Osteoblast (primary cell): ENCODE results near the gene B4GALT1. TPM values are rescaled to one million over a fixed set of nuclear protein-coding genes. Genes with fewer than 3 reads are reported as not detected.

Experiments
- DNase-seq: peaks from one replicate; pipeline ENCODE4 v3.0.0; 2011; ENCODE audit warnings: low spot score, mixed read lengths; ENCODE audit not compliant: insufficient read length; ENCODE audit errors: missing footprints
- H2AFZ ChIP-seq: 2 replicates; pipeline ENCODE4 v1.6.0; 2011; ENCODE audit warnings: mild to moderate bottlenecking, low read length
- H3K27ac ChIP-seq: 2 replicates; pipeline ENCODE4 v1.5.1; 2011; ENCODE audit warnings: mild to moderate bottlenecking, low read depth, low read length, moderate library complexity
- H3K27me3 ChIP-seq: 2 replicates; pipeline ENCODE4 v1.6.0; 2012; ENCODE audit warnings: mild to moderate bottlenecking, control low read depth, inconsistent platforms, low read length, moderate library complexity; ENCODE audit not compliant: insufficient read depth
- H3K36me3 ChIP-seq: 2 replicates; pipeline ENCODE4 v1.5.1; 2011; ENCODE audit warnings: mild to moderate bottlenecking, low read length, control low read depth, moderate library complexity; ENCODE audit not compliant: insufficient read depth
- H3K4me1 ChIP-seq: 2 replicates; pipeline ENCODE4 v1.5.1; 2011; ENCODE audit warnings: mild to moderate bottlenecking, low read length, control low read depth, moderate library complexity; ENCODE audit not compliant: insufficient read depth
- H3K4me2 ChIP-seq: 2 replicates; pipeline ENCODE4 v1.6.0; 2011; ENCODE audit warnings: mild to moderate bottlenecking, low read length; ENCODE audit not compliant: insufficient read depth
- H3K4me3 ChIP-seq: fragments of 200-600 bp; sonication (generic); 3 replicates; pipeline ENCODE4 v1.5.1; 2012; ENCODE audit warnings: mild to moderate bottlenecking, low read length, inconsistent platforms; ENCODE audit not compliant: insufficient read depth
- H3K79me2 ChIP-seq: 2 replicates; pipeline ENCODE4 v1.6.0; 2012; ENCODE audit warnings: mild to moderate bottlenecking, low read length, control low read depth, inconsistent platforms; ENCODE audit not compliant: insufficient read depth
- H3K9me3 ChIP-seq: 2 replicates; pipeline ENCODE4 v1.5.1; 2011; ENCODE audit warnings: low read depth, low read length, control low read depth
- H4K20me1 ChIP-seq: 2 replicates; pipeline ENCODE4 v1.6.0; 2012; ENCODE audit warnings: mild to moderate bottlenecking, low read length, control low read depth; ENCODE audit not compliant: insufficient read depth
- CTCF ChIP-seq: IDR thresholded peaks from 2 replicates; pipeline ENCODE4 v1.5.1; 2011; ENCODE audit warnings: mild to moderate bottlenecking, low read depth, low read length, moderate library complexity; ENCODE audit errors: extremely low read depth
- total RNA-seq: library from RNA; depleted of rRNA; stranded (reverse); fragments of >200 nt; gene quantifications from 2 replicates; pipeline ENCODE4 v1.2.3, GENCODE V29; 2012

The B4GALT1 gene
- total RNA-seq, 1 donor: 63.7 TPM

DNA sequence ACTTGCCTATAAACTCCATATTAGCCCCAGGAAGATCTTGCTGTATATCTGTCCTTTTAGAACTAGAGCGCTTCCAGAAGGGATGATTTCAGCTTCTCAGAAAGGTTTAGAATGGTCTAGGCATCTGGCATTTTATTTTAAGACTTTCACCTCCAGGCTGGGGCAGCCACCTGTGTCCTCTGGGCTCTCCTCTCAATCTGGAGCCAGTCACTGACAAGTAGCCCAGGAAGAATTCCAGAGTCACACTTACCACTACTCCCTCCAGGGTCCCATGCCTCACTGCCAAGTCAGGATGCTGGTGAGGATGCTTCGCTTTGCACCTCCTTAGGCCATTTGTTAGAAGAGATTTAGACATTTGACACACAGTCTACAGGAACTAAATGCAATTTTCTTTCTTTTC lies 20.8 kb downstream of the B4GALT1 start:
- no peak for DNase-seq
- Histone ChIP-seq H3K4me3 (no peak overlapping the region), H3K4me1 (peaks cover 52% of the 10 kb centered on the region), H3K36me3 (peaks cover 12% of the 10 kb centered on the region), H3K27me3 (no peaks in the 10 kb centered on the region), H3K79me2 (peaks cover 94% of the 10 kb centered on the region), H4K20me1 (peaks cover 77% of the 10 kb centered on the region), H2AFZ (no peak overlapping the region), H3K4me2 (no peak overlapping the region), H3K27ac (no peak overlapping the region), H3K9me3 (no peaks in the 10 kb centered on the region)
- no peak for TF ChIP-seq CTCF

DNA sequence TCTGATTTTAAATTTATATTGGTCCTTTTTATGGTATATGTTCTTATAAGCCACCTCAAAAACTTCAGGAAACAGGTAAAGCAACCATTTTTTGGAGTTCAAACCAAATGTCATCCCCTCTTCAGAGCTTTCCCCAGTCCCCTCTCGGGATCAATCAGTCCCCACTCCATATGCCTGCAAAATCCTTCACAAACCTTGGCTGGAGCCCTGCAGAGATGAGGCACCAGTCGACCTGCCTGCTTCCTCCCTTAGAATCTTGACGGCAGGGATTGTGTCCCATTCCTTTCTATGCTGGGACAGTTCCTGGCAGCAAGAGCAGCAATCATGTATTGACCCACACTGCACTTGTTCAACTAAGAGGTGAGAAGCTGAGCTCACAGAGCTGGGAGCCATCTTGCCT lies 22.6 kb downstream of the B4GALT1 start:
- Histone ChIP-seq H2AFZ (no peak overlapping the region), H3K79me2 (peaks cover 98% of the 10 kb centered on the region), H3K9me3 (no peaks in the 10 kb centered on the region), H3K4me2 (no peak overlapping the region), H3K27me3 (no peaks in the 10 kb centered on the region), H4K20me1 (peaks cover 84% of the 10 kb centered on the region), H3K27ac (no peak overlapping the region), H3K4me1 (peaks cover 58% of the 10 kb centered on the region), H3K4me3 (no peak overlapping the region), H3K36me3 (peaks cover 12% of the 10 kb centered on the region)
- no peak for DNase-seq
- TF ChIP-seq CTCF: no peak

DNA sequence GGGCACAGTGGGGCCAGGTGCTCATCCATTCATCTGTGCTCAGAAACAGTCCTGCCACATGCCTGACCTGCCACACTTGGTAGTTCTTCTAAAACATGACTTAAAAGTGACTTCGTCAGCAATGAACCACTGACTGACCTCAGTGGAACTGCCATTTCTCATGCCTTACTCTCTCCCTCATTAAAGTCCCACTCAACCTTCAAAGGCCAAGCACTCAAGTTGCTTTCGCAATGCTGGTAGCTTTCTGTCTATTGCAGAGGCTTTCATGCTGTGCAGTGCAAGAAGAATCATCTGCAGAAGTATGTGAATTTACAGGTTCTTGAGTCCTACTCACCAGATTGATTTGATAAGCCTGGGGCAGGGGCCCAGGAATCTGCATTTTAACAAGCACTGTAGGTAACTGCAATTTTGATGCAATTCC lies 23.9 kb downstream of the B4GALT1 start:
- H3K9me3 ChIP-seq: no peaks in the 10 kb centered on the region
- H3K27ac ChIP-seq: peak overlapping the region; percentile 59
- no peak overlapping the region for H3K4me2 ChIP-seq
- H3K27me3 ChIP-seq: no peaks in the 10 kb centered on the region
- peaks cover 98% of the 10 kb centered on the region for H3K79me2 ChIP-seq
- H3K36me3 ChIP-seq: peaks cover 12% of the 10 kb centered on the region
- H2AFZ ChIP-seq: no peak overlapping the region
- H4K20me1 ChIP-seq: peaks cover 87% of the 10 kb centered on the region
- DNase-seq: peak; percentile 68
- no peak overlapping the region for H3K4me3 ChIP-seq
- TF ChIP-seq CTCF: no peak
- H3K4me1 ChIP-seq: peaks cover 59% of the 10 kb centered on the region

DNA sequence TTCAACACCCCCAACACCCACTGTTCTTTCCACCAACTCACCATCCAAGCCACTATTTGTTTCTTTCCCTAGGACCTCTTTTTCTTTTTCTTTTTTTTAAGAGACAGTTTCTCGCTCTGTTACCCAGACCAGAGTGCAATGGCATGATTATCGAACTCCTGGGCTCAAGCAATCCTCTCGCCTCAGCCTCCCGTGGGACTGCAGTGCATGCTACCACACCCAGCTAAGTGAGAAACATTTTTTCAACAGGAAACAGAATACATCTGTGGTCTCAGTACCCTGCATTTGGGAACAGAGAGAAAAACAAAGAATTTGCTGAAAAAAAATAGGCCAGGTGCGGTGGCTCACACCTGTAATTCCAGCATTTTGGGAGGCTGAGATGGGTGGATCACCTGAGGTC lies 24.6 kb downstream of the B4GALT1 start:
- no peak for TF ChIP-seq CTCF
- no peaks in the 10 kb centered on the region for H3K27me3 ChIP-seq
- H3K4me2 ChIP-seq: no peak overlapping the region
- no peak for DNase-seq
- peaks cover 56% of the 10 kb centered on the region for H3K4me1 ChIP-seq
- H3K27ac ChIP-seq: peak overlapping the region; percentile 59
- H3K9me3 ChIP-seq: no peaks in the 10 kb centered on the region
- H3K4me3 ChIP-seq: no peak overlapping the region
- peaks cover 98% of the 10 kb centered on the region for H3K79me2 ChIP-seq
- peaks cover 86% of the 10 kb centered on the region for H4K20me1 ChIP-seq
- no peak overlapping the region for H2AFZ ChIP-seq
- peaks cover 8% of the 10 kb centered on the region for H3K36me3 ChIP-seq
